Heart right ventricle (tissue), 16 donors: ENCODE data around the gene PRR19. TPM values are rescaled to one million over a fixed set of nuclear protein-coding genes. Genes with fewer than 3 reads are reported as not detected.

Source experiments
- ATAC-seq, 8 donors: fragments of 200-7000 bp; cut with Tn5 transposase; one replicate each; pipeline ENCODE4 v1.9.1; 2020; ENCODE audit warnings: mild to moderate bottlenecking in 8 of 8, moderate library complexity in 8 of 8, moderate number of reproducible peaks in 1 of 8
- DNase-seq, 2 donors: peaks; one replicate each; pipeline ENCODE4 v3.0.0-alpha.2; 2020
- H3K27ac ChIP-seq, 10 donors: fragments of 200-600 bp; sonication (generic) in 2 of 10; one replicate each; pipeline versions ENCODE4 v1.5.0 to v1.8.0; 2020 to 2022; ENCODE audit warnings: mild to moderate bottlenecking in 3 of 10
- H3K27me3 ChIP-seq, 7 donors: fragments of 200-600 bp; one replicate each; pipeline ENCODE4 v1.8.0; 2021 to 2022; ENCODE audit warnings: mild to moderate bottlenecking in 2 of 7
- H3K36me3 ChIP-seq, 9 donors: fragments of 200-600 bp; sonication (generic) in 1 of 9; one replicate each; pipeline versions ENCODE4 v1.5.0 to v1.8.0; 2020 to 2022; ENCODE audit warnings: mild to moderate bottlenecking in 2 of 9
- H3K4me1 ChIP-seq, 9 donors: fragments of 200-600 bp; sonication (generic) in 1 of 9; one replicate each; pipeline versions ENCODE4 v1.5.0 to v1.8.0; 2020 to 2022; ENCODE audit warnings: mild to moderate bottlenecking in 4 of 9
- H3K4me3 ChIP-seq, 10 donors: fragments of 200-600 bp; sonication (generic) in 2 of 10; one replicate each; pipeline versions ENCODE4 v1.5.0 to v1.8.0; 2020 to 2022; ENCODE audit warnings: mild to moderate bottlenecking in 7 of 10, moderate library complexity in 2 of 10
- H3K9me3 ChIP-seq, 11 donors: fragments of 200-600 bp in 10 of 11; sonication (generic) in 2 of 11; one replicate each; pipeline versions ENCODE4 v1.5.0 to v1.8.0; 2013 to 2022; ENCODE audit warnings: mild to moderate bottlenecking in 2 of 11, control low read depth in 1 of 11, moderate library complexity in 1 of 11
- WGBS, 2 donors: extraction: QIAGEN DNeasy Blood & Tissue Kit; methylation state at CpG; one replicate each; pipeline ENCODE4 v1.1.7; 2013; ENCODE audit warnings: inconsistent platforms in 1 of 2; 5-methylcytosine and 5-hydroxymethylcytosine counted together
- intact Hi-C, 10 donors: fragments of 100-400 bp; cut with DNase I; formaldehyde crosslinking; loops; one replicate each; pipeline versions ENCODE4 v1.11.1 to v1.14.2; 2022
- polyA plus RNA-seq, 2 donors: library from polyadenylated mRNA; stranded (reverse); fragments of 200-250 nt; gene quantifications; one replicate each; pipeline ENCODE4 v1.2.3, GENCODE V29; 2013
- total RNA-seq, 10 donors: library from RNA; stranded (reverse); fragmentation: NEBNext Ultra II Directional in 3 of 10; extraction: Animal tissue kit (Norgen Biotek cat#: 25700) in 3 of 10; gene quantifications; one replicate each; pipeline versions ENCODE4 v1.2.1 to v1.2.4, GENCODE V29; 2021 to 2023
- TF ChIP-seq, protein P1 (sequence below), 9 donors: fragments of 200-600 bp; sonication (generic) in 2 of 9; IDR thresholded peaks; one replicate each; pipeline versions ENCODE4 v1.5.0 to v1.8.0; 2021 to 2022; ENCODE audit warnings: antibody characterized with exemption in 9 of 9, mild to moderate bottlenecking in 5 of 9, moderate library complexity in 1 of 9
- donor health status: Arrhythmogenic right ventricular cardiomyopathy.
- donor health status: ischemic (EF 13 %, LVEDD 7.1; RV severe dilation, severe dysfunction).
- donor health status: healthy with polysubstance abuse.
- donor health status: DM: no; HTN: yes; CAD: no.
- donor health status: DM: no; HTN: no; CAD: no.
- donor health status: ischemic (EF 25% LVEDD 6.9; RV normal size, moderate dysfunction).
- donor health status: ischemic (EF 25% LVEDD 5.7; RV mildly dilated, moderate dysfunction).
- donor health status: healthy.
- donor health status: DM: yes; HTN: yes; CAD: no.
- donor health status: Ischemic cardiomyopathy.
- donor health status: ischemic (EF 35%, LVEDD 5.7; RV mildly dilated, moderate dysfunction).
- donor health status: nonischemic (EF 11% LVEDD 7.7; RV severe dilation, severe dysfunction).
- donor health status: DM: yes; HTN: yes; CAD: no.
- donor health status: PGD.
- donor health status: ischemic (EF 29% LVEDD 5.4; RV normal size, mild dysfunction).
- donor health status: nonischemic (EF 23%, LVEDD 6.1; RV moderate dilation, normal function).

Gene PRR19
- total and polyA plus RNA-seq, 12 donors: 0.16 to 0.21 (median 0.18) TPM; not detected in 7

DNA sequence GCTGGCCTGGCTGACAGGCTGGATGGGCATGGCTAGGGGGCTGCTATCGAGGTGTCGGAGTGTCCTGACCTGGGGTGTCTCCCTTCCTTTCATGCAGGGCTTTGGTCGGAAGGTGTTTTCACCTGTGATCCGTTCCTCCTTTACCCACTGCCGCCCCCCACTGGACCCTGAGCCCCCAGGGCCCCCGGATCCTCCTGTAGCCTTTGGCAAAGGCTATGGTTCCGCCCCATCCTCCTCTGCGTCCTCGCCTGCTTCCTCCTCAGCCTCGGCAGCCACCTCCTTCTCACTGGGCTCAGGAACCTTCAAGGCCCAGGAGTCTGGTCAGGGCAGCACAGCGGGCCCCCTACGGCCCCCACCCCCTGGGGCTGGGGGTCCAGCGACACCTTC is 11.8 kb upstream of the PRR19 start:
- H3K4me3 ChIP-seq: no peak overlapping the region
- H3K4me1 ChIP-seq: peaks cover 15 to 21% (median 19%) of the 10 kb centered on the region in 9 donors
- TF ChIP-seq, protein P1, sequence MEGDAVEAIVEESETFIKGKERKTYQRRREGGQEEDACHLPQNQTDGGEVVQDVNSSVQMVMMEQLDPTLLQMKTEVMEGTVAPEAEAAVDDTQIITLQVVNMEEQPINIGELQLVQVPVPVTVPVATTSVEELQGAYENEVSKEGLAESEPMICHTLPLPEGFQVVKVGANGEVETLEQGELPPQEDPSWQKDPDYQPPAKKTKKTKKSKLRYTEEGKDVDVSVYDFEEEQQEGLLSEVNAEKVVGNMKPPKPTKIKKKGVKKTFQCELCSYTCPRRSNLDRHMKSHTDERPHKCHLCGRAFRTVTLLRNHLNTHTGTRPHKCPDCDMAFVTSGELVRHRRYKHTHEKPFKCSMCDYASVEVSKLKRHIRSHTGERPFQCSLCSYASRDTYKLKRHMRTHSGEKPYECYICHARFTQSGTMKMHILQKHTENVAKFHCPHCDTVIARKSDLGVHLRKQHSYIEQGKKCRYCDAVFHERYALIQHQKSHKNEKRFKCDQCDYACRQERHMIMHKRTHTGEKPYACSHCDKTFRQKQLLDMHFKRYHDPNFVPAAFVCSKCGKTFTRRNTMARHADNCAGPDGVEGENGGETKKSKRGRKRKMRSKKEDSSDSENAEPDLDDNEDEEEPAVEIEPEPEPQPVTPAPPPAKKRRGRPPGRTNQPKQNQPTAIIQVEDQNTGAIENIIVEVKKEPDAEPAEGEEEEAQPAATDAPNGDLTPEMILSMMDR (IDR thresholded peaks at IDR 0.05): no peak
- H3K27me3 ChIP-seq: no peaks in the 10 kb centered on the region
- no peak overlapping the region for H3K27ac ChIP-seq
- intact Hi-C loops: loop anchor here in 3 of 10 donors (5.0 to 10.0 kb wide), 2 partner anchors 43 to 155 kb away; partner anchors contain the start of gene POU2F2 (in 1 of the 3)
- 77 to 83% methylated on average over 13 of the region's 13 CpGs for WGBS, 2 donors
- H3K9me3 ChIP-seq: no peaks in the 10 kb centered on the region
- DNase-seq: no peak
- no peak for ATAC-seq
- peaks cover 0 to 86% (median 65%) of the 10 kb centered on the region in 9 donors for H3K36me3 ChIP-seq

DNA sequence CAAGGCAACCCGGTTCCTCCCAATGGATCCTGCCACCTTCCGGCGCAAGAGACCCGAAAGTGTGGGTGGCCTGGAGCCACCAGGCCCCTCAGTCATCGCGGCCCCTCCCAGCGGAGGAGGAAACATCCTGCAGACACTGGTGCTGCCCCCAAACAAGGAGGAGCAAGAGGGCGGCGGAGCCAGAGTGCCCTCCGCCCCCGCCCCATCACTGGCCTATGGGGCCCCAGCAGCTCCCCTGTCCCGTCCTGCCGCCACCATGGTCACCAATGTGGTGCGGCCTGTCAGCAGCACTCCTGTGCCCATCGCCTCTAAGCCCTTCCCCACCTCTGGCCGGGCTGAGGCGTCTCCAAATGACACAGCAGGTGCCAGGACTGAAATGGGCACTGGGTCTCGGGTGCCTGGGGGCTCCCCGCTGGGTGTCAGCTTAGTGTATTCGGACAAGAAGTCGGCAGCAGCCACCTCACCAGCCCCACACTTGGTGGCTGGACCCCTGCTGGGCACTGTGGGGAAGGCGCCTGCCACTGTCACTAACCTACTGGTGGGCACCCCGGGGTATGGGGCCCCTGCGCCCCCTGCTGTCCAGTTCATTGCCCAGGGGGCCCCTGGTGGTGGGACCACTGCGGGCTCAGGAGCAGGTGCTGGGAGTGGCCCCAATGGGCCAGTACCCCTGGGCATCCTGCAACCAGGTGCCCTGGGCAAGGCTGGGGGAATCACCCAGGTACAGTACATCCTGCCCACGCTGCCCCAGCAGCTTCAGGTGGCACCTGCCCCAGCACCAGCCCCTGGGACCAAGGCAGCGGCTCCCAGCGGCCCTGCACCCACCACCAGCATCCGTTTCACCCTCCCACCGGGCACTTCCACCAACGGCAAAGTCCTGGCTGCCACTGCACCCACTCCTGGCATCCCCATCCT is 11.2 kb upstream of the PRR19 start:
- H3K4me1 ChIP-seq: peaks cover 9 to 14% (median 13%) of the 10 kb centered on the region in 9 donors
- peaks cover 0 to 92% (median 65%) of the 10 kb centered on the region in 9 donors for H3K36me3 ChIP-seq
- H3K4me3 ChIP-seq: no peak overlapping the region
- no peak for DNase-seq
- TF ChIP-seq, protein P1 (IDR thresholded peaks at IDR 0.05): peak; percentile 10 to 54 (median 36)
- H3K27me3 ChIP-seq: no peaks in the 10 kb centered on the region
- no peak overlapping the region for H3K27ac ChIP-seq
- 86 to 89% methylated on average over 29 to 31 of the region's 31 CpGs for WGBS, 2 donors
- no peaks in the 10 kb centered on the region for H3K9me3 ChIP-seq
- intact Hi-C loops: loop anchor here in 3 of 10 donors (5.0 to 10.0 kb wide), 2 partner anchors 43 to 156 kb away; partner anchors contain the start of gene POU2F2 (in 1 of the 3)
- ATAC-seq: peak in 1 of 8 donors; percentile 4

DNA sequence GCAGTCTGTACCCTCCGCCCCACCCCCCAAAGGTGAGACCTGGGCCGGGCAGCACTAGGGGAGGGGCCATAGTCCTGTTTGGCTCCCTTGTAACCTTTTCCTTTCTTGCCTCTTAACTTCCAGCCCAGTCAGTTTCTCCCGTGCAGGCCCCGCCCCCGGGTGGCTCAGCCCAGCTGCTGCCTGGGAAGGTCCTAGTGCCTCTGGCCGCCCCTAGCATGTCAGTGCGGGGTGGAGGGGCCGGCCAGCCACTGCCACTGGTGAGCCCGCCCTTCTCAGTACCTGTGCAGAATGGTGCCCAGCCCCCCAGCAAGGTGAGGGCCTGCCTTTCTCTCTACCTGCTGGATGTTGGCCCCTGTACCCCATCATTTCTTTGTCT is 10.5 kb upstream of the PRR19 start:
- intact Hi-C loops: loop anchor here in 3 of 10 donors (5.0 to 10.0 kb wide), 2 partner anchors 44 to 157 kb away; partner anchors contain the start of gene POU2F2 (in 1 of the 3)
- 62 to 69% methylated on average over 9 of the region's 9 CpGs for WGBS, 2 donors
- DNase-seq: no peak
- Histone ChIP-seq H3K27ac (no peak overlapping the region), H3K9me3 (no peaks in the 10 kb centered on the region), H3K27me3 (no peaks in the 10 kb centered on the region), H3K4me1 (peaks cover 4 to 8% (median 6%) of the 10 kb centered on the region in 9 donors), H3K36me3 (peaks cover 0 to 99% (median 65%) of the 10 kb centered on the region in 9 donors), H3K4me3 (no peak overlapping the region)
- TF ChIP-seq, protein P1 (IDR thresholded peaks at IDR 0.05): no peak
- no peak for ATAC-seq

DNA sequence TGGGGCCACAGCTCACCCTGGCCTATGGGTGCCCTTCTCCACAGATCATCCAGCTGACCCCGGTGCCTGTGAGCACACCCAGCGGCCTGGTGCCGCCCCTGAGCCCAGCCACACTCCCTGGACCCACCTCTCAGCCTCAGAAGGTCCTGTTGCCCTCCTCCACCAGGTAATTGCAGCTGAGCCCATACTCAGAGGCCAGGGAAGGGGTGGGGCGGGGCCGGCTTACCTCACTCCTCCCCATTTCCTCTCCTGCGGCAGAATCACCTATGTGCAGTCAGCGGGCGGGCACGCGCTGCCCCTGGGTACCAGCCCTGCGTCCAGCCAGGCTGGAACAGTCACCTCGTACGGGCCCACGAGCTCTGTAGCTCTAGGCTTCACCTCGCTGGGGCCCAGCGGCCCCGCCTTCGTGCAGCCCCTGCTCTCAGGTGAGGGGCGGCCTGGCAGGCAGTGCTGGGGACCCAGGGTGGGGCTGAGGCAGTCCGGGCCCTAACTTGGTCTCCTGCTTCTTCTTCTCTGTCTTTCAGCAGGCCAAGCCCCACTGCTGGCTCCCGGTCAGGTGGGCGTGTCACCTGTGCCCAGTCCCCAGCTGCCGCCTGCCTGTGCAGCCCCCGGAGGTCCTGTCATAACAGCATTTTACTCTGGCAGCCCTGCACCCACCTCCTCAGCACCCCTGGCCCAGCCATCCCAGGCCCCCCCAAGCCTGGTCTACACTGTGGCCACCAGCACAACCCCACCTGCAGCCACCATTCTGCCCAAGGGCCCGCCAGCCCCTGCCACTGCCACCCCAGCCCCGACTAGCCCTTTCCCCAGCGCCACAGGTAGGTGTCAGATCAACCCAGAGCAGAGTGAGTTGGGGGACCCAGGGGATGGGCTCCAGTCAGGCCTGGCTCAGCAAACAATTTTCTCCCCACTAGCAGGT is 9.6 kb upstream of the PRR19 start:
- intact Hi-C loops: loop anchor here in 3 of 10 donors (5.0 to 10.0 kb wide), 2 partner anchors 45 to 158 kb away; partner anchors contain the start of gene POU2F2 (in 1 of the 3)
- no peak for DNase-seq

More for the DNA sequence above, 9.6 kb upstream of the PRR19 start:
- Histone ChIP-seq H3K36me3 (peaks cover 0 to 98% (median 61%) of the 10 kb centered on the region in 9 donors), H3K9me3 (no peaks in the 10 kb centered on the region), H3K27me3 (no peaks in the 10 kb centered on the region), H3K4me1 (no peaks in the 10 kb centered on the region), H3K4me3 (no peak overlapping the region), H3K27ac (no peak overlapping the region)
- 93 to 95% methylated on average over 27 of the region's 27 CpGs for WGBS, 2 donors
- ATAC-seq: no peak
- TF ChIP-seq, protein P1 (IDR thresholded peaks at IDR 0.05): no peak
